ENCODE results near the gene DDX31. TPM values are rescaled to one million over a fixed set of nuclear protein-coding genes. Genes with fewer than 3 reads are reported as not detected.

The DDX31 gene
- total RNA-seq, 2 experiments from 2014 or later = 28.3 to 28.8 TPM

GRCh38 chr9:132616725-132617124 is 53.1 kb downstream of the DDX31 start:
- no peak overlapping the region for H3K4me3 ChIP-seq (ENCODE audit: low read depth, low read length, poor library complexity, severe bottlenecking)
- intact Hi-C loops (cut with micrococcal nuclease; ENCODE audit: unreplicated experiment) = no loop called here
- peaks cover 92% of the 10 kb centered on the region for H3K36me3 ChIP-seq (ENCODE audit: insufficient read depth, low read length)
- no peaks in the 10 kb centered on the region for H3K9me3 ChIP-seq (ENCODE audit: low read length)
- ChIA-PET POLR2A (no interaction called here), CTCF (ENCODE audit: unreplicated experiment) (no interaction called here)
- H4K20me1 ChIP-seq (ENCODE audit: insufficient read depth, low read length) = no peaks in the 10 kb centered on the region
- H3K4me1 ChIP-seq (ENCODE audit: insufficient read depth, low read length, poor library complexity, severe bottlenecking) = no peaks in the 10 kb centered on the region
- no peak overlapping the region for H3K4me2 ChIP-seq (ENCODE audit: low read length)
- no peak for TF ChIP-seq CTCF (conservative IDR thresholded peaks at IDR 0.05; ENCODE audit: low read length)
- no peak for TF ChIP-seq EZH2phosphoT487 (IDR thresholded peaks at IDR 0.05; ENCODE audit: borderline replicate concordance, low read depth, low read length)
- no peak overlapping the region for H2AFZ ChIP-seq (ENCODE audit: low read length)
- DNase-seq (ENCODE audit: low spot score) = no peak
- no TSS peak for BruUV-seq (replicated peaks)
- H3K27ac ChIP-seq (ENCODE audit: low read depth, low read length, poor library complexity, severe bottlenecking) = no peak overlapping the region
- H3K79me2 ChIP-seq (ENCODE audit: insufficient read depth, low read depth, low read length) = no peaks in the 10 kb centered on the region
- H3K9me2 ChIP-seq (ENCODE audit: insufficient read depth, low read length) = no peaks in the 10 kb centered on the region

GRCh38 chr9:132615774-132616173 is 54.0 kb downstream of the DDX31 start:
- peaks cover 96% of the 10 kb centered on the region for H3K36me3 ChIP-seq (ENCODE audit: insufficient read depth, low read length)

More at GRCh38 chr9:132615774-132616173, 54.0 kb downstream of the DDX31 start:
- intact Hi-C loops (cut with micrococcal nuclease; ENCODE audit: unreplicated experiment) = no loop called here
- no peak for TF ChIP-seq EZH2phosphoT487 (IDR thresholded peaks at IDR 0.05; ENCODE audit: borderline replicate concordance, low read depth, low read length)
- no peak for TF ChIP-seq CTCF (conservative IDR thresholded peaks at IDR 0.05; ENCODE audit: low read length)
- H4K20me1 ChIP-seq (ENCODE audit: insufficient read depth, low read length) = no peaks in the 10 kb centered on the region
- POLR2A ChIA-PET = no interaction called here
- H2AFZ ChIP-seq (ENCODE audit: low read length) = no peak overlapping the region
- no peak overlapping the region for H3K4me2 ChIP-seq (ENCODE audit: low read length)
- H3K9me2 ChIP-seq (ENCODE audit: insufficient read depth, low read length) = no peaks in the 10 kb centered on the region
- H3K9me3 ChIP-seq (ENCODE audit: low read length) = no peaks in the 10 kb centered on the region
- no peaks in the 10 kb centered on the region for H3K4me1 ChIP-seq (ENCODE audit: insufficient read depth, low read length, poor library complexity, severe bottlenecking)
- BruUV-seq (replicated peaks) = no TSS peak
- CTCF ChIA-PET (ENCODE audit: unreplicated experiment) = no interaction called here
- no peak for DNase-seq (ENCODE audit: low spot score)
- no peaks in the 10 kb centered on the region for H3K79me2 ChIP-seq (ENCODE audit: insufficient read depth, low read depth, low read length)
- no peak overlapping the region for H3K27ac ChIP-seq (ENCODE audit: low read depth, low read length, poor library complexity, severe bottlenecking)
- H3K4me3 ChIP-seq (ENCODE audit: low read depth, low read length, poor library complexity, severe bottlenecking) = no peak overlapping the region
